Chondrocyte (in vitro differentiated cells): ENCODE results near the gene GNAQ. TPM values are rescaled to one million over a fixed set of nuclear protein-coding genes. Genes with fewer than 3 reads are reported as not detected.

ENCODE experiments used
- DNase-seq: peaks from one replicate; pipeline ENCODE4 v3.0.0; 2021; ENCODE audit warnings: mixed read lengths, low spot score
- H3K27ac Mint-ChIP-seq: one replicate; pipeline ENCODE4 v1.8.0; 2021; ENCODE audit warnings: mild to moderate bottlenecking, moderate library complexity, mixed read lengths; ENCODE audit not compliant: unreplicated experiment
- H3K27me3 Mint-ChIP-seq: 2 replicates; pipeline ENCODE4 v1.8.0; 2021; ENCODE audit warnings: low read depth, mixed read lengths
- H3K36me3 Mint-ChIP-seq: 2 replicates; pipeline ENCODE4 v1.8.0; 2021; ENCODE audit warnings: low read depth, mixed read lengths
- H3K4me1 Mint-ChIP-seq: 2 replicates; pipeline ENCODE4 v1.8.0; 2021; ENCODE audit warnings: low read depth, mild to moderate bottlenecking, mixed read lengths
- H3K4me3 Mint-ChIP-seq: one replicate; pipeline ENCODE4 v1.8.0; 2021; ENCODE audit warnings: mild to moderate bottlenecking, moderate library complexity, mixed read lengths; ENCODE audit not compliant: unreplicated experiment
- H3K9me3 Mint-ChIP-seq: 2 replicates; pipeline ENCODE4 v1.8.0; 2021; ENCODE audit warnings: low read depth, mixed read lengths
- total RNA-seq: library from RNA; stranded (reverse); gene quantifications from 3 replicates; pipeline ENCODE4 v1.2.1, GENCODE V29; 2021
- TF ChIP-seq, protein P1 (sequence below): fragments of 200-600 bp; sonication (generic); IDR thresholded peaks from 2 replicates; pipeline ENCODE4 v1.5.0; 2021; ENCODE audit warnings: antibody characterized with exemption, mild to moderate bottlenecking, moderate library complexity

GNAQ gene
- total RNA-seq, 1 donor from 2014 or later, result 87.0 TPM

DNA sequence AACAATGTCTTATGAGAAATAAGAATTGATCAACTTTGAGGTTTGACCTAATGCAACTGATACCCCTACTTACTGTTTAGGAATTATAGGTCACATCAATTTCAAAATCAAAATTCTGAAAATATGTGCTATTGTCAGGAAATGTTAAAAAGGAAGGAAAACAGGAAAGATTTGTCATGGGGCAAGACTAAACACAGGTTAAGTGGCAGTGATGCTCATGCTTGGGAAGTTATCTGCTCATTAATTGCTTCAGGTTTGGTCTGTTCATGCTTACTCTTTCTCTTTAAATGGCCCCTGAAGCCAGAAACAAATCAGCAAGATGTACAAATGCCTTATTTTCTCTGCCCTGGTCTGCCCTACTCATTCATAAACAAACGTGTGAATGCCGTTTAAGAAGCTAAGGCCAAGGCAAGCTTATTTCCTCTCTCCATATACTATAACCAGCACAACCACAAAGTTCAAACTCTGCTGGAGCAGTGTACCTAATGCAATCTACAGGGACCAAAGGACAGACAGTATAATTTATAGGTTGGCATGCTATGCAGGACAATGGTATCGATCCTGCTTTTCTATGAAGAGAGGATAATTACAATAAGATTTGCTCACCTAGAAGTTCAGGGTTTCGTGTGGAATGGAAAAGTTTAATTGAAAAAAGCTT, 177.2 kb downstream of the GNAQ start:
- Mint-ChIP-seq H3K27ac (no peak overlapping the region), H3K36me3 (no peaks in the 10 kb centered on the region), H3K9me3 (peaks cover 6% of the 10 kb centered on the region), H3K4me1 (peaks cover 26% of the 10 kb centered on the region), H3K27me3 (no peaks in the 10 kb centered on the region), H3K4me3 (no peak overlapping the region)
- TF ChIP-seq, protein P1, sequence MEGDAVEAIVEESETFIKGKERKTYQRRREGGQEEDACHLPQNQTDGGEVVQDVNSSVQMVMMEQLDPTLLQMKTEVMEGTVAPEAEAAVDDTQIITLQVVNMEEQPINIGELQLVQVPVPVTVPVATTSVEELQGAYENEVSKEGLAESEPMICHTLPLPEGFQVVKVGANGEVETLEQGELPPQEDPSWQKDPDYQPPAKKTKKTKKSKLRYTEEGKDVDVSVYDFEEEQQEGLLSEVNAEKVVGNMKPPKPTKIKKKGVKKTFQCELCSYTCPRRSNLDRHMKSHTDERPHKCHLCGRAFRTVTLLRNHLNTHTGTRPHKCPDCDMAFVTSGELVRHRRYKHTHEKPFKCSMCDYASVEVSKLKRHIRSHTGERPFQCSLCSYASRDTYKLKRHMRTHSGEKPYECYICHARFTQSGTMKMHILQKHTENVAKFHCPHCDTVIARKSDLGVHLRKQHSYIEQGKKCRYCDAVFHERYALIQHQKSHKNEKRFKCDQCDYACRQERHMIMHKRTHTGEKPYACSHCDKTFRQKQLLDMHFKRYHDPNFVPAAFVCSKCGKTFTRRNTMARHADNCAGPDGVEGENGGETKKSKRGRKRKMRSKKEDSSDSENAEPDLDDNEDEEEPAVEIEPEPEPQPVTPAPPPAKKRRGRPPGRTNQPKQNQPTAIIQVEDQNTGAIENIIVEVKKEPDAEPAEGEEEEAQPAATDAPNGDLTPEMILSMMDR, result no peak
- DNase-seq, result no peak

DNA sequence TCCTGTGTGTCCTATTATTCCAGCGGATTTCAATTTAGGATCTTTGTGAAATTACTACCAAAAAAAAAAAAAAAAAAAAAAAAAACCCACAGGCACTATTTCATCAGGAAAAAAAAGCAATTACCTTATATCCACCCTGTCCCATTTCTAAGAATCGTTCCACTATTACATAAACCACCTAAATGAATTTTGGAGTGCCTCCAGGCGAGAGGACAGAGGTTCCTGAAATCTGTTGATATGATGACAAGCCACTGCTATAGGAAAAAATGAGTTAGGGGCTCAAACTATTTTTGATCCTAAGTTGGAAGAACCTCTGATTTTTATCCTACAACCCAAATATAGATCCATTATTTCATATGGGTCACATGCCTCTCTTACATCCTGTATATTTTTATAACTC, 177.9 kb downstream of the GNAQ start:
- H3K36me3 Mint-ChIP-seq, result no peaks in the 10 kb centered on the region
- H3K27ac Mint-ChIP-seq, result no peak overlapping the region
- H3K4me3 Mint-ChIP-seq, result no peak overlapping the region
- H3K9me3 Mint-ChIP-seq, result peaks cover 3% of the 10 kb centered on the region
- no peaks in the 10 kb centered on the region for H3K27me3 Mint-ChIP-seq
- peaks cover 26% of the 10 kb centered on the region for H3K4me1 Mint-ChIP-seq
- DNase-seq, result no peak
- TF ChIP-seq, protein P1, result no peak

DNA sequence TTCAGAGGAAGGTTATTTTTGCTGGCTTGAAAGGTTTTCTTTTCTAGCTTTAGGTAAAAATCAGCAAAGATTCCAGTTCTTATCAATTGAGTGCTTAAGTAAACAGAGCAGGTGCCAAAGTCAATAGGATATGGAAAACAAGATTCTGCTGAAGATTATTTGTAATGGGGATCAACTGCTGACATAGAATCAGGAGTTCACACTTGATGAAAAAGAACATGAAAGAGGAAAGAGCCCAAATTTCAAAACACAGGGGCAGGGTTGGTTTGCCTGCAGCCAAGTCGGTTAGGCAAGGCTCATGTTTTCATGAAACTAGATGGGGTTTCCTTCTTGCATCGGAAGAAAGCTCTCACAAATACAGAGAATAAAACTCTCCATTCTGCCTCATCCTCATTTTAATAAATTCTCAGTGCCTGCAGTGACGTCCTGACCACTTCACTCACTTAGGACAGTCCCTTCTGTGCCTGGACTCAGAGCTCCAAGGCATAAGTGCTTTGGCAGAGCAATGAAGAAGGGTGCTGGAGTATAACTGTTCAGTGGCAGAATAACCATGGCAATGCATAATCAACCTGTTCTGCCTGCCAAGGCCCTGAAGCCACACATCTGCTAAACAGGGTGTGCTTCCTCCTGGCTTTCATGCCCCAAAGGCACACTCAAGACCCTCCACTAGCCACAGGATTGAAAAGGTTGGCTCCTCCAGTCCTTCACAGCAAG, 179.6 kb downstream of the GNAQ start:
- DNase-seq, result no peak
- no peak overlapping the region for H3K27ac Mint-ChIP-seq
- H3K9me3 Mint-ChIP-seq, result no peaks in the 10 kb centered on the region
- H3K36me3 Mint-ChIP-seq, result no peaks in the 10 kb centered on the region
- H3K4me1 Mint-ChIP-seq, result peaks cover 22% of the 10 kb centered on the region
- no peaks in the 10 kb centered on the region for H3K27me3 Mint-ChIP-seq
- TF ChIP-seq, protein P1, result no peak
- no peak overlapping the region for H3K4me3 Mint-ChIP-seq

DNA sequence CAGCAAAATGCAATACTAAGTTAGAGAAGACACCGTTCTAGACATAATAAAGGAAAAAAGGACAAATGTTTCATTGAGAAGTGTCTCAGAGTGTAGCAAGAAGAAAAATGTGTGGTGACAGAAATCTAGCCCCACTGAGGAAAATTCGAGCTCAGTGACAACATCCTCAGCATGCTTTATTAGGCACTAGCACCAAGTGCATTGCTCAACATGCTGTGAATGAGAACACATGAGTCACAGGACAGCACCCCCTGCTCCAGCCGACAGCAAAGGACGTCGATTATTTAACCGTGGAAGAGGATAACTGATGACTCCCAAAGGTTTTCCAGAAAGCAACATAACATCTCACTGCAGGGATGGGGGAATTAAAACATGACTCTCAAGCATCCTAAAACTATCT, 182.7 kb downstream of the GNAQ start:
- no peaks in the 10 kb centered on the region for H3K27me3 Mint-ChIP-seq
- no peak for DNase-seq
- peaks cover 16% of the 10 kb centered on the region for H3K4me1 Mint-ChIP-seq
- H3K9me3 Mint-ChIP-seq, result no peaks in the 10 kb centered on the region
- TF ChIP-seq, protein P1, result peak; percentile 19
- no peak overlapping the region for H3K4me3 Mint-ChIP-seq
- H3K27ac Mint-ChIP-seq, result peak overlapping the region; percentile 85
- no peaks in the 10 kb centered on the region for H3K36me3 Mint-ChIP-seq

DNA sequence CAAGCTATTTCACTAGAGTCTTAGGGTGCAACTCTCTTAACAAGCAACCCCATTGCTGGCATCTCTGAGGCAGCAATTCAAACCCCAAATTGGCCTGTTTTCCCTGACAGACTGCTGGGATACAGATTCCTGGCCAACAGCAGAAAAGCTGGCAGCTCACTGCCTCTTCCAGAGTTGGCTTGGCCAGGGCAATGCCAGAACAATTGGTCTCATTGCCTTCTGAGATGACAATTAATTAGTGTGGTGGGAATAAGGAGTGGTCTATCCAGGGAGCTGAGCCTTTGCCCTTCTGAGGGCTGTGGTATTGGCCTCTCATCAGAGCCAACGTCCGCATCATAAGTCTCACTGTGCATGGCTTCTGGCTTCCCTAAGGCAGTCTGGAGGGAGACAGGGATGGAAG, 183.2 kb downstream of the GNAQ start:
- Mint-ChIP-seq H3K36me3 (no peaks in the 10 kb centered on the region), H3K4me1 (peaks cover 19% of the 10 kb centered on the region), H3K9me3 (no peaks in the 10 kb centered on the region), H3K27me3 (no peaks in the 10 kb centered on the region), H3K4me3 (no peak overlapping the region), H3K27ac (peak overlapping the region; percentile 85)
- TF ChIP-seq, protein P1, result no peak
- no peak for DNase-seq
